ENCODE measurements around the gene KLF16. TPM values are rescaled to one million over a fixed set of nuclear protein-coding genes. Genes with fewer than 3 reads are reported as not detected.

The KLF16 gene
- total and polyA plus RNA-seq, 11 donors = 2.9 to 19.7 (median 9.2) TPM

GRCh38 chr19:1805401-1806183, 57.8 kb downstream of the KLF16 start:
- no peak overlapping the region for H3K27ac ChIP-seq
- TF ChIP-seq POLR2A (IDR thresholded peaks at IDR 0.05) (no peak), CTCF (IDR thresholded peaks at IDR 0.05) (no peak)
- H3K36me3 ChIP-seq = no peaks in the 10 kb centered on the region
- H3K4me3 ChIP-seq = no peak overlapping the region
- DNase-seq (no peak), ATAC-seq (no peak)
- no peaks in the 10 kb centered on the region for H3K9me3 ChIP-seq
- H3K27me3 ChIP-seq = no peaks in the 10 kb centered on the region
- H3K4me1 ChIP-seq = no peaks in the 10 kb centered on the region
- intact Hi-C loops (cut with DNase I) = no loop called here
- 88 to 91% (median 90%) methylated on average over 13 to 24 of the region's 24 CpGs for WGBS, 4 donors

- intact Hi-C loops (cut with DNase I) = no loop called here
- no peaks in the 10 kb centered on the region for H3K36me3 ChIP-seq
- DNase-seq = no peak
- ATAC-seq = no peak
- H3K4me1 ChIP-seq = no peaks in the 10 kb centered on the region
- no peak for TF ChIP-seq POLR2A (IDR thresholded peaks at IDR 0.05)
- no peak for TF ChIP-seq CTCF (IDR thresholded peaks at IDR 0.05)
- no peaks in the 10 kb centered on the region for H3K27me3 ChIP-seq
- 91 to 96% (median 93%) methylated on average over 6 of the region's 6 CpGs for WGBS, 4 donors
- H3K4me3 ChIP-seq = no peak overlapping the region
- no peak overlapping the region for H3K27ac ChIP-seq
- H3K9me3 ChIP-seq = no peaks in the 10 kb centered on the region
Measured at GRCh38 chr19:1804858-1805257, 58.5 kb downstream of the KLF16 start.

MicroRNA genes within 50 kb of the gene (microRNA counts, 767-probe panel; counts per million panel counts)
- microRNA hsa-miR-1909-3p = 71.6 to 1,023 counts per million in 2 donors

Small RNA genes within 50 kb of the gene (microRNA-seq; reads per million reads assigned to microRNA genes)
- 0 to 2.3 (median 2.0) reads per million in 4 donors for gene MIR1909

Other genes starting within 250 kb of the KLF16 start
- 10 to 100 TPM; 13.2 to 38.0 (median 22.3) TPM for gene TCF3, start 211.0 kb downstream of the KLF16 start, total RNA-seq
- 10 to 100 TPM; 13.4 to 40.2 TPM for gene TCF3, start 211.0 kb downstream of the KLF16 start, polyA plus RNA-seq
- not detected for gene ONECUT3, start 110.1 kb downstream of the KLF16 start, total RNA-seq
- not detected for gene ONECUT3, start 110.1 kb downstream of the KLF16 start, polyA plus RNA-seq
- gene ATP8B3, start 51.3 kb downstream of the KLF16 start, total RNA-seq = 1 to 10 TPM in 3 of 9 donors, under 1 TPM in 6; 0.19 to 3.5 (median 0.72) TPM
- gene ATP8B3, start 51.3 kb downstream of the KLF16 start, polyA plus RNA-seq = under 1 TPM; 0.42 to 0.78 TPM
- gene REXO1, start 15.1 kb downstream of the KLF16 start, total RNA-seq = 10 to 100 TPM; 13.2 to 22.4 (median 16.5) TPM
- 10 to 100 TPM; 16.3 to 16.4 TPM for gene REXO1, start 15.1 kb downstream of the KLF16 start, polyA plus RNA-seq
- 100 to 1,000 TPM in 2 of 9 donors, 10 to 100 TPM in 7; 48.5 to 121 (median 52.0) TPM for gene ABHD17A, start 21.9 kb upstream of the KLF16 start, total RNA-seq
- 100 to 1,000 TPM in 1 of 2 donors, 10 to 100 TPM in 1; 64.1 to 116 TPM for gene ABHD17A, start 21.9 kb upstream of the KLF16 start, polyA plus RNA-seq
- gene ADAT3, start 41.8 kb upstream of the KLF16 start, total RNA-seq = 1 to 10 TPM; 1.2 to 5.1 (median 1.9) TPM
- gene ADAT3, start 41.8 kb upstream of the KLF16 start, polyA plus RNA-seq = 1 to 10 TPM; 1.6 to 3.1 TPM
- gene SCAMP4, start 41.8 kb upstream of the KLF16 start, total RNA-seq = 10 to 100 TPM; 13.5 to 38.8 (median 19.1) TPM
- 10 to 100 TPM; 15.4 to 28.3 TPM for gene SCAMP4, start 41.8 kb upstream of the KLF16 start, polyA plus RNA-seq
- gene CSNK1G2, start 77.6 kb upstream of the KLF16 start, total RNA-seq = 10 to 100 TPM; 18.2 to 42.7 (median 24.6) TPM
- 10 to 100 TPM; 24.3 to 41.7 TPM for gene CSNK1G2, start 77.6 kb upstream of the KLF16 start, polyA plus RNA-seq
- gene BTBD2, start 152.1 kb upstream of the KLF16 start, total RNA-seq = 10 to 100 TPM; 47.3 to 81.8 (median 52.6) TPM
- 10 to 100 TPM; 39.4 to 46.2 TPM for gene BTBD2, start 152.1 kb upstream of the KLF16 start, polyA plus RNA-seq
- 100 to 1,000 TPM; 129 to 318 (median 155) TPM for gene MKNK2, start 187.7 kb upstream of the KLF16 start, total RNA-seq
- 100 to 1,000 TPM; 110 to 197 TPM for gene MKNK2, start 187.7 kb upstream of the KLF16 start, polyA plus RNA-seq
- gene MOB3A, start 232.7 kb upstream of the KLF16 start, total RNA-seq = 10 to 100 TPM; 10.8 to 32.3 (median 16.7) TPM
- 10 to 100 TPM in 1 of 2 donors, 1 to 10 TPM in 1; 7.1 to 18.6 TPM for gene MOB3A, start 232.7 kb upstream of the KLF16 start, polyA plus RNA-seq
- 1 to 10 TPM in 8 of 9 donors, not detected in 1; 1.7 to 6.2 (median 2.3) TPM for gene IZUMO4, start 233.3 kb upstream of the KLF16 start, total RNA-seq
- gene IZUMO4, start 233.3 kb upstream of the KLF16 start, polyA plus RNA-seq = 1 to 10 TPM; 4.4 to 5.8 TPM